ENCODE data around the gene PAQR4. TPM values are rescaled to one million over a fixed set of nuclear protein-coding genes. Genes with fewer than 3 reads are reported as not detected.

Gene PAQR4
- total and polyA plus RNA-seq, 4 donors: 4.0 to 21.3 (median 13.1) TPM

GRCh38 chr16:2982402-2982801 lies 13.3 kb downstream of the PAQR4 start:
- TF ChIP-seq, protein P1, sequence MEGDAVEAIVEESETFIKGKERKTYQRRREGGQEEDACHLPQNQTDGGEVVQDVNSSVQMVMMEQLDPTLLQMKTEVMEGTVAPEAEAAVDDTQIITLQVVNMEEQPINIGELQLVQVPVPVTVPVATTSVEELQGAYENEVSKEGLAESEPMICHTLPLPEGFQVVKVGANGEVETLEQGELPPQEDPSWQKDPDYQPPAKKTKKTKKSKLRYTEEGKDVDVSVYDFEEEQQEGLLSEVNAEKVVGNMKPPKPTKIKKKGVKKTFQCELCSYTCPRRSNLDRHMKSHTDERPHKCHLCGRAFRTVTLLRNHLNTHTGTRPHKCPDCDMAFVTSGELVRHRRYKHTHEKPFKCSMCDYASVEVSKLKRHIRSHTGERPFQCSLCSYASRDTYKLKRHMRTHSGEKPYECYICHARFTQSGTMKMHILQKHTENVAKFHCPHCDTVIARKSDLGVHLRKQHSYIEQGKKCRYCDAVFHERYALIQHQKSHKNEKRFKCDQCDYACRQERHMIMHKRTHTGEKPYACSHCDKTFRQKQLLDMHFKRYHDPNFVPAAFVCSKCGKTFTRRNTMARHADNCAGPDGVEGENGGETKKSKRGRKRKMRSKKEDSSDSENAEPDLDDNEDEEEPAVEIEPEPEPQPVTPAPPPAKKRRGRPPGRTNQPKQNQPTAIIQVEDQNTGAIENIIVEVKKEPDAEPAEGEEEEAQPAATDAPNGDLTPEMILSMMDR (IDR thresholded peaks at IDR 0.05; ENCODE audit: control extremely low read depth, extremely low read depth): no peak
- Histone ChIP-seq H3K4me3 (no peak overlapping the region), H3K4me1 (ENCODE audit: control insufficient read depth in 5 of 5, insufficient read depth in 5 of 5, low read length in 5 of 5) (peaks cover 0 to 44% (median 10%) of the 10 kb centered on the region in 5 donors), H3K9me3 (ENCODE audit: control insufficient read depth in 4 of 4, insufficient read depth in 3 of 4, low read length in 3 of 4) (no peaks in the 10 kb centered on the region), H3K27ac (ENCODE audit: low read depth in 1 of 2, low read length in 1 of 2) (no peak overlapping the region), H3K9ac (ENCODE audit: insufficient read depth in 1 of 2, low read length in 2 of 2) (no peak overlapping the region), H3K27me3 (ENCODE audit: control insufficient read depth in 3 of 3, insufficient read depth in 3 of 3, low read length in 2 of 3) (no peaks in the 10 kb centered on the region), H3K36me3 (ENCODE audit: control insufficient read depth in 4 of 4, insufficient read depth in 4 of 4, low read length in 4 of 4) (no peaks in the 10 kb centered on the region)
- DNase-seq: no peak
- WGBS, 2 donors: 90 to 92% methylated on average over 5 of the region's 5 CpGs
- ATAC-seq (ENCODE audit: insufficient read depth, low FRiP score): no peak

- TF ChIP-seq, protein P1 (IDR thresholded peaks at IDR 0.05; ENCODE audit: control extremely low read depth, extremely low read depth): peak; percentile 84
- Histone ChIP-seq H3K36me3 (ENCODE audit: control insufficient read depth in 4 of 4, insufficient read depth in 4 of 4, low read length in 4 of 4) (no peaks in the 10 kb centered on the region), H3K27me3 (ENCODE audit: control insufficient read depth in 3 of 3, insufficient read depth in 3 of 3, low read length in 2 of 3) (no peaks in the 10 kb centered on the region), H3K9me3 (ENCODE audit: control insufficient read depth in 4 of 4, insufficient read depth in 3 of 4, low read length in 3 of 4) (no peaks in the 10 kb centered on the region), H3K4me3 (no peak overlapping the region), H3K27ac (ENCODE audit: low read depth in 1 of 2, low read length in 1 of 2) (no peak overlapping the region), H3K9ac (ENCODE audit: insufficient read depth in 1 of 2, low read length in 2 of 2) (no peak overlapping the region), H3K4me1 (ENCODE audit: control insufficient read depth in 5 of 5, insufficient read depth in 5 of 5, low read length in 5 of 5) (peaks cover 0 to 57% (median 14%) of the 10 kb centered on the region in 5 donors)
- ATAC-seq (ENCODE audit: insufficient read depth, low FRiP score) (peak; percentile 72), DNase-seq (peak; percentile 73 to 87 (median 77))
- 8 to 10% methylated on average over 41 to 42 of the region's 42 CpGs for WGBS, 2 donors
These were observed 14.6 kb downstream of the PAQR4 start for GRCh38 chr16:2983706-2984136.

DNA sequence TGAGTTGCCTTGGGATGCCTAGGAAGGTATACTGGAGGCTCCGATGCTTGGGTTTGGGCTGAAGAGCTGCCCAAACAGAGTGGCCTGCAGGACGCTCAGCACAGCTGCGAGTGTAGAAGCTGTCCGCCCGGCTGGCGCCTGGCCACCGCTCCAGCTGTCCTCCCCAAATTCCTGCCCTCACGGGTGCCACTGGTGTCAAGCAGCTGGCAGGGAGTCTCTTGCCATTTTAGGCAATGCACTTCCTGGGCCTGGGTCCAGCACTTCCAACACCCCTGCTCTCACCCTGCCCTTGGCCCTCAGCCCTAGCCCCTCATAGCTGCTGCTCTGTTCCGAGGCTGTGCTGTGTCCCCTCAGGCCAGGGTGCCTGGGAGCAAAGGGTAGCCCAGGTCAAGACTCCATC lies 16.3 kb downstream of the PAQR4 start:
- TF ChIP-seq, protein P1 (IDR thresholded peaks at IDR 0.05; ENCODE audit: control extremely low read depth, extremely low read depth): no peak
- ATAC-seq (ENCODE audit: insufficient read depth, low FRiP score) (no peak), DNase-seq (peak; percentile 88 to 90 (median 89))
- no peak overlapping the region for H3K9ac ChIP-seq (ENCODE audit: insufficient read depth in 1 of 2, low read length in 2 of 2)
- H3K9me3 ChIP-seq (ENCODE audit: control insufficient read depth in 4 of 4, insufficient read depth in 3 of 4, low read length in 3 of 4): no peaks in the 10 kb centered on the region
- peaks cover 0 to 53% (median 14%) of the 10 kb centered on the region in 5 donors for H3K4me1 ChIP-seq (ENCODE audit: control insufficient read depth in 5 of 5, insufficient read depth in 5 of 5, low read length in 5 of 5)
- H3K36me3 ChIP-seq (ENCODE audit: control insufficient read depth in 4 of 4, insufficient read depth in 4 of 4, low read length in 4 of 4): no peaks in the 10 kb centered on the region
- peak overlapping the region in 1 of 2 donors; percentile 34 for H3K27ac ChIP-seq (ENCODE audit: low read depth in 1 of 2, low read length in 1 of 2)
- H3K27me3 ChIP-seq (ENCODE audit: control insufficient read depth in 3 of 3, insufficient read depth in 3 of 3, low read length in 2 of 3): no peaks in the 10 kb centered on the region
- 67 to 86% methylated on average over 9 of the region's 9 CpGs for WGBS, 2 donors
- H3K4me3 ChIP-seq: no peak overlapping the region

DNA sequence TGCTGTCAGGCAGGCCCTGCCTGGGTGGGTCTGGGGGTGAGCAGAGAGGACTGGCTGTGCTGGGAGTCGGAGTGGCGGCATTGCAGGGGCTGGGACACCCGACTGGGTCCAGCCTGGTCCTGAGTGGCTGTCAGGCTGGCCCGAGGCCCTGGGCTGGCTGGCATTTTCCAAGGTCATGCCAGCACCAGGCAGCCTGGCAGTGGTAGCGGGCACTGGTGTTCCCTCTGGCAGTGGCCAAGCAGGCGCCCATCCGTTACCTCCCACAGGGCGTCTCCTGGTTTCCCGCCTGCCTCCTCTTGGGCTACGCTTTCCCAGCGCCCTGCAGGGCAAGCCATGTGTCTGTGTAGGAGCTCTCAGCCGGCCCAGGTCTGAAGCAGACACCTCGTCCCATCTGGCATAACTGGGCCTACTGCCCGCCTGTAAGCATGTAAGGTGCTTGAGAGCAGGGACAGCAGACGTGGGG lies 16.8 kb downstream of the PAQR4 start:
- Histone ChIP-seq H3K9me3 (ENCODE audit: control insufficient read depth in 4 of 4, insufficient read depth in 3 of 4, low read length in 3 of 4) (no peaks in the 10 kb centered on the region), H3K9ac (ENCODE audit: insufficient read depth in 1 of 2, low read length in 2 of 2) (no peak overlapping the region), H3K4me3 (no peak overlapping the region), H3K27ac (ENCODE audit: low read depth in 1 of 2, low read length in 1 of 2) (peak overlapping the region in 1 of 2 donors; percentile 34), H3K36me3 (ENCODE audit: control insufficient read depth in 4 of 4, insufficient read depth in 4 of 4, low read length in 4 of 4) (no peaks in the 10 kb centered on the region), H3K27me3 (ENCODE audit: control insufficient read depth in 3 of 3, insufficient read depth in 3 of 3, low read length in 2 of 3) (no peaks in the 10 kb centered on the region), H3K4me1 (ENCODE audit: control insufficient read depth in 5 of 5, insufficient read depth in 5 of 5, low read length in 5 of 5) (peaks cover 0 to 50% (median 12%) of the 10 kb centered on the region in 5 donors)
- DNase-seq: peak in 1 of 3 donors; percentile 40
- 82 to 84% methylated on average over 15 of the region's 15 CpGs for WGBS, 2 donors
- TF ChIP-seq, protein P1 (IDR thresholded peaks at IDR 0.05; ENCODE audit: control extremely low read depth, extremely low read depth): no peak
- no peak for ATAC-seq (ENCODE audit: insufficient read depth, low FRiP score)
